GM12878 (cell line): Measurements from ENCODE around the gene B3GNT9. TPM values are rescaled to one million over a fixed set of nuclear protein-coding genes. Genes with fewer than 3 reads are reported as not detected.

Experiments
- ATAC-seq: fragments of 200-7000 bp; cut with Tn5 transposase; 3 replicates; pipeline ENCODE4 v1.9.1; 2020; ENCODE audit warnings: mild to moderate bottlenecking, moderate library complexity
- BruUV-seq: library from RNA; stranded (reverse); fragments of 400-500 nt; replicated peaks from 2 replicates; lab custom pipeline; 2021; lab: Mats Ljungman, UMichigan
- CTCF ChIA-PET: fragments of 300-600 bp; sonication (Branson Sonifier 250); formaldehyde crosslinking; extraction: SDS; loops from one replicate; lab custom pipeline; 2021; ENCODE audit warnings: inconsistent platforms; lab: Yijun Ruan, JAX
- POLR2A ChIA-PET: fragments of 350-600 bp; formaldehyde crosslinking; extraction: SDS; loops from one replicate; lab custom pipeline; 2021; ENCODE audit warnings: inconsistent platforms; lab: Charles Lee
- RAD21 ChIA-PET: fragments of 300-600 bp; sonication (Branson Sonifier 250); formaldehyde crosslinking; loops from one replicate; lab custom pipeline; 2023; ENCODE audit warnings: antibody characterized with exemption; ENCODE audit not compliant: unreplicated experiment; lab: Charles Lee
- SMC1A ChIA-PET: fragments of 300-600 bp; sonication (Branson Sonifier 250); formaldehyde crosslinking; loops from one replicate; lab custom pipeline; 2023; ENCODE audit not compliant: unreplicated experiment, uncharacterized antibody; lab: Charles Lee
- DNase-seq: peaks from one replicate; pipeline ENCODE4 v3.0.0-alpha.2; 2011; ENCODE audit warnings: low read depth, low spot score
- FAIRE-seq: peaks from 3 replicates; lab custom pipeline; 2011; peaks lifted over from hg19 to GRCh38; lab: Jason Lieb, UNC
- H2AFZ ChIP-seq: 2 replicates; pipeline ENCODE4 v1.6.0; 2011; ENCODE audit warnings: low read depth, low read length, control low read depth; ENCODE audit not compliant: control insufficient read depth
- H3K27ac ChIP-seq: 2 replicates; pipeline ENCODE4 v1.5.1; 2011; ENCODE audit warnings: control low read depth; ENCODE audit not compliant: control insufficient read depth, insufficient read depth
- H3K27me3 ChIP-seq, 2 experiments: replicated peaks in 1 of 2; 2 replicates each; pipeline versions ENCODE4 v1.6.0 to v1.6.1; 2011; ENCODE audit warnings: low read length in 1 of 2; ENCODE audit not compliant: control insufficient read depth in 2 of 2, insufficient read depth in 2 of 2
- H3K36me3 ChIP-seq, 2 experiments: 2 replicates each; pipeline ENCODE4 v1.5.1; 2011; ENCODE audit warnings: low read length in 1 of 2; ENCODE audit not compliant: control insufficient read depth in 2 of 2, insufficient read depth in 2 of 2
- H3K4me1 ChIP-seq: 2 replicates; pipeline ENCODE4 v1.6.1; 2011; ENCODE audit warnings: mild to moderate bottlenecking, low read length, moderate library complexity, mixed read lengths; ENCODE audit not compliant: control insufficient read depth, insufficient read depth
- H3K4me2 ChIP-seq: 2 replicates; pipeline ENCODE4 v1.6.0; 2011; ENCODE audit warnings: control low read depth; ENCODE audit not compliant: control insufficient read depth, insufficient read depth
- H3K4me3 ChIP-seq: fragments of 200-600 bp; sonication (generic); 2 replicates; pipeline ENCODE4 v1.5.1; 2016
- H3K79me2 ChIP-seq: 2 replicates; pipeline ENCODE4 v1.6.0; 2011; ENCODE audit warnings: low read length; ENCODE audit not compliant: control insufficient read depth, insufficient read depth
- H3K9ac ChIP-seq: 2 replicates; pipeline ENCODE4 v1.8.0; 2011; ENCODE audit warnings: low read length, control low read depth, mixed read lengths; ENCODE audit not compliant: control insufficient read depth, insufficient read depth
- H3K9me3 ChIP-seq: replicated peaks from 3 replicates; pipeline ENCODE4 v1.5.1; 2011; ENCODE audit warnings: mild to moderate bottlenecking, low read length; ENCODE audit not compliant: control insufficient read depth, insufficient read depth
- H4K20me1 ChIP-seq: 2 replicates; pipeline ENCODE4 v1.6.0; 2011; ENCODE audit not compliant: control insufficient read depth, insufficient read depth
- ATF2 ChIP-seq: IDR thresholded peaks from 2 replicates; pipeline ENCODE4 v1.6.1; 2012; ENCODE audit warnings: low read length, inconsistent platforms
- E4F1 ChIP-seq: fragments of 450-650 bp; IDR thresholded peaks from 2 replicates; pipeline ENCODE4 v1.6.1; 2018; ENCODE audit warnings: borderline replicate concordance, mild to moderate bottlenecking; ENCODE audit not compliant: partially characterized antibody
- ETV6 ChIP-seq, 2 experiments: fragments of 450-650 bp in 1 of 2; IDR thresholded peaks in 1 of 2; conservative IDR thresholded peaks in 1 of 2; 2 replicates each; pipeline ENCODE4 v1.6.1; 2014; ENCODE audit warnings: antibody characterized with exemption in 1 of 2, borderline replicate concordance in 1 of 2, low read depth in 1 of 2, mild to moderate bottlenecking in 1 of 2, moderate library complexity in 1 of 2
- HDAC6 ChIP-seq: fragments of 200-600 bp; sonication (generic); IDR thresholded peaks from one replicate; pipeline ENCODE4 v1.8.0; 2017; ENCODE audit warnings: antibody characterized with exemption; ENCODE audit not compliant: unreplicated experiment
- MAX ChIP-seq: IDR thresholded peaks from 2 replicates; pipeline ENCODE4 v1.6.1; 2012; ENCODE audit warnings: low read depth, low read length, improper control_type of control experiment
- MYB ChIP-seq: fragments of 150-350 bp; IDR thresholded peaks from 2 replicates; pipeline ENCODE4 v1.6.1; 2014; ENCODE audit warnings: mild to moderate bottlenecking, low read depth, low read length, borderline replicate concordance
- NFIC ChIP-seq: IDR thresholded peaks from 2 replicates; pipeline ENCODE4 v1.6.1; 2012; ENCODE audit warnings: low read depth, mild to moderate bottlenecking, inconsistent platforms, low read length, moderate library complexity
- PAX5 ChIP-seq: IDR thresholded peaks from 2 replicates; pipeline ENCODE4 v1.6.1; 2011; ENCODE audit warnings: low read depth, low read length, borderline replicate concordance
- WGBS: methylation state at CpG from one replicate; pipeline ENCODE4 v1.1.6; 2016; ENCODE audit warnings: low lambda C conversion rate; ENCODE audit not compliant: insufficient replicate concordance, insufficient coverage; ENCODE audit errors: missing lambda C conversion rate; 5-methylcytosine and 5-hydroxymethylcytosine counted together
- in situ Hi-C: fragments of 300-500 bp; cut with MboI; formaldehyde crosslinking; loops from 9 replicates; pipeline ENCODE4 v1.14.3; 2018; ENCODE audit warnings: mixed read lengths
- intact Hi-C: fragments of 100-400 bp; cut with micrococcal nuclease; formaldehyde crosslinking; loops from one replicate; pipeline ENCODE4 v1.14.2; 2022; ENCODE audit not compliant: unreplicated experiment
- polyA plus RNA-seq, 11 experiments: library from polyadenylated mRNA; depleted of rRNA in 4 of 11; unstranded in 6 of 11; stranded (reverse) in 5 of 11; fragments of >200 nt; fragmentation: Nextera tagmentation in 4 of 11; fragmentation: Illumina TruSeq in 1 of 11; extraction: Ambion mirVana in 4 of 11; extraction: Trizol in 1 of 11; gene quantifications; 1 replicate in 1 of 11; 2 replicates in 10 of 11; pipeline versions ENCODE4 v1.2.1 to v1.2.3, GENCODE V29; 2011 to 2016; ENCODE audit warnings: inconsistent platforms in 2 of 11, missing spikeins in 2 of 11, low read depth in 1 of 11
- total RNA-seq, 4 experiments: library from RNA; depleted of rRNA in 3 of 4; stranded (reverse); fragments of >200 nt in 3 of 4; fragmentation: Illumina TruSeq in 1 of 4; extraction: Trizol in 1 of 4; gene quantifications; 2 replicates each; pipeline versions ENCODE4 v1.2.1 to v1.2.3, GENCODE V29; 2013 to 2021
- TF ChIP-seq, protein P1 (sequence below): fragments of 450-650 bp; formaldehyde crosslinking; IDR thresholded peaks from 2 replicates; pipeline ENCODE4 v1.5.0; 2022; ENCODE audit warnings: mild to moderate bottlenecking, missing genetic modification characterization
- TF ChIP-seq, protein P2 (sequence below): fragments of 450-650 bp; IDR thresholded peaks from 2 replicates; pipeline ENCODE4 v1.6.1; 2017; ENCODE audit warnings: borderline replicate concordance

B3GNT9 gene
- total and polyA plus RNA-seq, 10 of the 15 experiments (the other 5 are each of a cell fraction or from before 2014, with no cell fraction given) = 0.08 to 5.0 (median 1.9) TPM

DNA sequence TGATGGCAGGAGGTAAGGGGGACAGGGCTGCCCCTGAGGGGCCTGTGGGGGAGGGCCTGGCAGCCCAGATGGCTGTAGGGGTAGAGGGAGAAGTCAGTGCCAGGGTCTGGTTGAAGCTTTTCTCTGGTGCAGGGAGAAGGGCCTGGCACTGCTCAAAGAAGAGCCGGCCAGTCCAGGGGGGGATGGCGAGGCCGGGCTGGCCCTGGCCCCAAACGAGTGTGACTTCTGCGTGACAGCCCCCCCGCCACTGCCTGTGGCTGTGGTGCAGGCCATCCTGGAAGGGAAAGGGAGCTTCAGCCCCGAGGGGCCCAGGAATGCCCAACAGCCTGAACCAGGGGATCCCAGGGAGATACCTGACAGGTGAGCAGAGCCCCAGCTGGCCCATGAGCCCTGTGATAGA, 16.8 kb upstream of the B3GNT9 start:
- CTCF ChIA-PET = interaction anchor here (3.1 to 5.4 kb wide), 3 partner anchors 8 to 150 kb away, joined by 17 to 60 read pairs (median 31); partner anchors contain the start of genes FBXL8 and TRADD
- no peak for ATAC-seq
- in situ Hi-C loops = no loop called here
- no peak overlapping the region for H3K9ac ChIP-seq
- H3K9me3 ChIP-seq = no peaks in the 10 kb centered on the region; the same call in 2 of the 3 replicates
- TF ChIP-seq MAX (no peak), NFIC (no peak), HDAC6 (no peak), ATF2 (no peak), E4F1 (no peak), PAX5 (no peak), MYB (no peak), ETV6 (conservative IDR thresholded peaks at IDR 0.05 in 1 of 2, IDR thresholded peaks at IDR 0.05 in 1 of 2; ENCODE audit: borderline replicate concordance in 1 of 2, low read depth in 1 of 2) (no peak)
- TF ChIP-seq, protein P1, sequence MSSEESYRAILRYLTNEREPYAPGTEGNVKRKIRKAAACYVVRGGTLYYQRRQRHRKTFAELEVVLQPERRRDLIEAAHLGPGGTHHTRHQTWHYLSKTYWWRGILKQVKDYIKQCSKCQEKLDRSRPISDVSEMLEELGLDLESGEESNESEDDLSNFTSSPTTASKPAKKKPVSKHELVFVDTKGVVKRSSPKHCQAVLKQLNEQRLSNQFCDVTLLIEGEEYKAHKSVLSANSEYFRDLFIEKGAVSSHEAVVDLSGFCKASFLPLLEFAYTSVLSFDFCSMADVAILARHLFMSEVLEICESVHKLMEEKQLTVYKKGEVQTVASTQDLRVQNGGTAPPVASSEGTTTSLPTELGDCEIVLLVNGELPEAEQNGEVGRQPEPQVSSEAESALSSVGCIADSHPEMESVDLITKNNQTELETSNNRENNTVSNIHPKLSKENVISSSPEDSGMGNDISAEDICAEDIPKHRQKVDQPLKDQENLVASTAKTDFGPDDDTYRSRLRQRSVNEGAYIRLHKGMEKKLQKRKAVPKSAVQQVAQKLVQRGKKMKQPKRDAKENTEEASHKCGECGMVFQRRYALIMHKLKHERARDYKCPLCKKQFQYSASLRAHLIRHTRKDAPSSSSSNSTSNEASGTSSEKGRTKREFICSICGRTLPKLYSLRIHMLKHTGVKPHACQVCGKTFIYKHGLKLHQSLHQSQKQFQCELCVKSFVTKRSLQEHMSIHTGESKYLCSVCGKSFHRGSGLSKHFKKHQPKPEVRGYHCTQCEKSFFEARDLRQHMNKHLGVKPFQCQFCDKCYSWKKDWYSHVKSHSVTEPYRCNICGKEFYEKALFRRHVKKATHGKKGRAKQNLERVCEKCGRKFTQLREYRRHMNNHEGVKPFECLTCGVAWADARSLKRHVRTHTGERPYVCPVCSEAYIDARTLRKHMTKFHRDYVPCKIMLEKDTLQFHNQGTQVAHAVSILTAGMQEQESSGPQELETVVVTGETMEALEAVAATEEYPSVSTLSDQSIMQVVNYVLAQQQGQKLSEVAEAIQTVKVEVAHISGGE (CRISPR knock-in tag) = no peak
- TF ChIP-seq, protein P2, sequence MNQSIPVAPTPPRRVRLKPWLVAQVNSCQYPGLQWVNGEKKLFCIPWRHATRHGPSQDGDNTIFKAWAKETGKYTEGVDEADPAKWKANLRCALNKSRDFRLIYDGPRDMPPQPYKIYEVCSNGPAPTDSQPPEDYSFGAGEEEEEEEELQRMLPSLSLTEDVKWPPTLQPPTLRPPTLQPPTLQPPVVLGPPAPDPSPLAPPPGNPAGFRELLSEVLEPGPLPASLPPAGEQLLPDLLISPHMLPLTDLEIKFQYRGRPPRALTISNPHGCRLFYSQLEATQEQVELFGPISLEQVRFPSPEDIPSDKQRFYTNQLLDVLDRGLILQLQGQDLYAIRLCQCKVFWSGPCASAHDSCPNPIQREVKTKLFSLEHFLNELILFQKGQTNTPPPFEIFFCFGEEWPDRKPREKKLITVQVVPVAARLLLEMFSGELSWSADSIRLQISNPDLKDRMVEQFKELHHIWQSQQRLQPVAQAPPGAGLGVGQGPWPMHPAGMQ = no peak
- RAD21 ChIA-PET = interaction anchor here (4.1 kb wide), 1 partner anchor 8 kb away, joined by 48 read pairs; the partner anchor contains the start of genes FBXL8 and TRADD
- H3K4me1 ChIP-seq = peaks cover 48% of the 10 kb centered on the region
- H4K20me1 ChIP-seq = no peaks in the 10 kb centered on the region; the same call in 1 of the 2 replicates
- H3K4me2 ChIP-seq = no peak overlapping the region
- no peak overlapping the region for H3K27ac ChIP-seq
- BruUV-seq = no TSS peak
- SMC1A ChIA-PET = interaction anchor here (1.1 kb wide), 1 partner anchor 150 kb away, joined by 3 read pairs; no protein-coding TSS in a partner anchor
- no peak overlapping the region for H2AFZ ChIP-seq
- WGBS = 64% methylated on average over 7 of the region's 7 CpGs
- FAIRE-seq = no peak
- POLR2A ChIA-PET = interaction anchor here (0.7 to 10.9 kb wide), 3 partner anchors 7 to 321 kb away, joined by 3 to 137 read pairs (median 3); partner anchors contain the start of genes FBXL8, HSF4 and TRADD
- H3K79me2 ChIP-seq = no peaks in the 10 kb centered on the region
- H3K4me3 ChIP-seq = no peak overlapping the region
- DNase-seq = no peak
- intact Hi-C loops = no loop called here
- H3K27me3 ChIP-seq = peaks cover 2 to 18% of the 10 kb centered on the region in 2 experiments
- H3K36me3 ChIP-seq = no peaks in the 10 kb centered on the region
